Urinary bladder (tissue), 4 donors: ENCODE measurements around the gene VGLL4. TPM values are rescaled to one million over a fixed set of nuclear protein-coding genes. Genes with fewer than 3 reads are reported as not detected.
A peak's percentile ranks its signal among the peaks of the same experiment; 100 is the strongest.

Source experiments
- DNase-seq: peaks from one replicate; pipeline ENCODE4 v3.0.0-alpha.2; 2015; ENCODE audit errors: extremely low spot score
- H3K27ac ChIP-seq: one replicate; pipeline ENCODE4 v1.5.1; 2013; ENCODE audit warnings: low read depth, mild to moderate bottlenecking, moderate library complexity
- H3K36me3 ChIP-seq: one replicate; pipeline ENCODE4 v1.6.1; 2013; ENCODE audit warnings: mild to moderate bottlenecking, moderate library complexity; ENCODE audit not compliant: insufficient read depth
- H3K4me1 ChIP-seq: one replicate; pipeline ENCODE4 v1.6.1; 2013; ENCODE audit warnings: mild to moderate bottlenecking, moderate library complexity; ENCODE audit not compliant: insufficient read depth
- H3K4me3 ChIP-seq: one replicate; pipeline ENCODE4 v1.5.1; 2013; ENCODE audit warnings: low read depth, low read length
- WGBS: extraction: QIAGEN DNeasy Blood & Tissue Kit; methylation state at CpG from one replicate; pipeline ENCODE4 v1.1.7; 2013; 5-methylcytosine and 5-hydroxymethylcytosine counted together
- polyA plus RNA-seq: library from polyadenylated mRNA; stranded (reverse); fragments of 200-250 nt; gene quantifications from one replicate; pipeline ENCODE4 v1.2.3, GENCODE V29; 2013
- total RNA-seq: library from RNA; depleted of rRNA; stranded (reverse); fragments of >200 nt; gene quantifications from one replicate; pipeline ENCODE4 v1.2.3, GENCODE V29; 2014
- donor health status: healthy with polysubstance abuse.
- donor health status: healthy.

The VGLL4 gene
- total and polyA plus RNA-seq, 2 donors = 42.3 to 77.1 TPM

GRCh38 chr3:11662392-11662990 is 18.8 kb upstream of the VGLL4 start:
- Histone ChIP-seq H3K27ac (no peak overlapping the region), H3K4me3 (no peak overlapping the region), H3K36me3 (no peaks in the 10 kb centered on the region), H3K4me1 (no peaks in the 10 kb centered on the region)
- no peak for DNase-seq
- 95% methylated on average over 2 of the region's 2 CpGs for WGBS

- no peaks in the 10 kb centered on the region for H3K4me1 ChIP-seq
- no peaks in the 10 kb centered on the region for H3K36me3 ChIP-seq
- DNase-seq = no peak
- no peak overlapping the region for H3K27ac ChIP-seq
- no peak overlapping the region for H3K4me3 ChIP-seq
- WGBS = 71% methylated on average over 5 of the region's 5 CpGs
Observed at GRCh38 chr3:11661827-11662226, 18.1 kb upstream of the VGLL4 start.

- Histone ChIP-seq H3K4me3 (no peak overlapping the region), H3K36me3 (no peaks in the 10 kb centered on the region), H3K4me1 (no peaks in the 10 kb centered on the region), H3K27ac (no peak overlapping the region)
- 76% methylated on average over 7 of the region's 7 CpGs for WGBS
- DNase-seq = no peak
Observed at GRCh38 chr3:11661052-11661656, 17.4 kb upstream of the VGLL4 start.

GRCh38 chr3:11660242-11660641 is 16.5 kb upstream of the VGLL4 start:
- no peak overlapping the region for H3K4me3 ChIP-seq
- WGBS = 55% methylated on average over 3 of the region's 3 CpGs
- DNase-seq = no peak

GRCh38 chr3:11658180-11658579 is 14.5 kb upstream of the VGLL4 start:
- DNase-seq = no peak
- Histone ChIP-seq H3K36me3 (no peaks in the 10 kb centered on the region), H3K27ac (no peak overlapping the region), H3K4me3 (no peak overlapping the region), H3K4me1 (no peaks in the 10 kb centered on the region)
- WGBS = 70% methylated on average over 5 of the region's 5 CpGs

More at GRCh38 chr3:11660242-11660641, 16.5 kb upstream of the VGLL4 start:
- Histone ChIP-seq H3K36me3 (no peaks in the 10 kb centered on the region), H3K27ac (no peak overlapping the region), H3K4me1 (no peaks in the 10 kb centered on the region)

- Histone ChIP-seq H3K27ac (no peak overlapping the region), H3K36me3 (no peaks in the 10 kb centered on the region), H3K4me1 (no peaks in the 10 kb centered on the region), H3K4me3 (no peak overlapping the region)
- no peak for DNase-seq
- WGBS = 76% methylated on average over 13 of the region's 13 CpGs
Observed at GRCh38 chr3:11655196-11655928, 11.6 kb upstream of the VGLL4 start.

GRCh38 chr3:11654166-11654565 is 10.5 kb upstream of the VGLL4 start:
- H3K36me3 ChIP-seq = no peaks in the 10 kb centered on the region
- 89% methylated on average over 4 of the region's 4 CpGs for WGBS
- H3K4me3 ChIP-seq = no peak overlapping the region
- H3K4me1 ChIP-seq = no peaks in the 10 kb centered on the region
- no peak overlapping the region for H3K27ac ChIP-seq
- DNase-seq = no peak

GRCh38 chr3:11653298-11654055 is 9.8 kb upstream of the VGLL4 start:
- Histone ChIP-seq H3K4me3 (no peak overlapping the region), H3K4me1 (no peaks in the 10 kb centered on the region), H3K36me3 (no peaks in the 10 kb centered on the region), H3K27ac (no peak overlapping the region)
- WGBS = 82% methylated on average over 11 of the region's 11 CpGs
- DNase-seq = no peak

- 12% methylated on average over 2 of the region's 2 CpGs for WGBS
- Histone ChIP-seq H3K27ac (no peak overlapping the region), H3K36me3 (no peaks in the 10 kb centered on the region), H3K4me3 (no peak overlapping the region), H3K4me1 (no peaks in the 10 kb centered on the region)
- no peak for DNase-seq
Observed at GRCh38 chr3:11651900-11652299, 8.2 kb upstream of the VGLL4 start.

GRCh38 chr3:11651477-11651876 is 7.8 kb upstream of the VGLL4 start:
- Histone ChIP-seq H3K27ac (no peak overlapping the region), H3K4me3 (no peak overlapping the region), H3K36me3 (no peaks in the 10 kb centered on the region), H3K4me1 (no peaks in the 10 kb centered on the region)
- WGBS = 55% methylated on average over 4 of the region's 4 CpGs
- DNase-seq = no peak

GRCh38 chr3:11650391-11650790 is 6.7 kb upstream of the VGLL4 start:
- no peak overlapping the region for H3K4me3 ChIP-seq
- H3K4me1 ChIP-seq = no peaks in the 10 kb centered on the region
- H3K36me3 ChIP-seq = no peaks in the 10 kb centered on the region
- no peak for DNase-seq
- 95% methylated on average over 3 of the region's 3 CpGs for WGBS
- no peak overlapping the region for H3K27ac ChIP-seq

- Histone ChIP-seq H3K36me3 (no peaks in the 10 kb centered on the region), H3K4me3 (no peak overlapping the region), H3K27ac (no peak overlapping the region), H3K4me1 (no peaks in the 10 kb centered on the region)
- no peak for DNase-seq
- 53% methylated on average over 1 of the region's 1 CpG for WGBS
Observed at GRCh38 chr3:11648735-11649134, 5.0 kb upstream of the VGLL4 start.

GRCh38 chr3:11643201-11643603 is 513 bp downstream of the VGLL4 start:
- under 1% methylated on average over 18 of the region's 18 CpGs for WGBS
- no peaks in the 10 kb centered on the region for H3K4me1 ChIP-seq
- peak overlapping the region; percentile 68 for H3K4me3 ChIP-seq
- H3K27ac ChIP-seq = peak overlapping the region; percentile 55
- DNase-seq = peak; percentile 40
- no peaks in the 10 kb centered on the region for H3K36me3 ChIP-seq
